HCT116 (cell line): ENCODE data around the gene WDR83. TPM values are rescaled to one million over a fixed set of nuclear protein-coding genes. Genes with fewer than 3 reads are reported as not detected.

Source experiments
- ATAC-seq: fragments of 200-7000 bp; cut with Tn5 transposase; 2 replicates; pipeline ENCODE4 v1.9.1; 2020; ENCODE audit warnings: mild to moderate bottlenecking, moderate library complexity
- BruUV-seq: library from RNA; stranded (reverse); fragments of 400-500 nt; replicated peaks from 2 replicates; lab custom pipeline; 2021; lab: Mats Ljungman, UMichigan
- CTCF ChIA-PET: fragments of 300-600 bp; sonication (Branson Sonifier 250); formaldehyde crosslinking; loops from one replicate; lab custom pipeline; 2021; ENCODE audit warnings: antibody characterized with exemption; lab: Charles Lee
- POLR2A ChIA-PET: fragments of 300-600, 350-600 bp; sonication (Branson Sonifier 250); formaldehyde crosslinking; loops from one replicate; lab custom pipeline; 2021; ENCODE audit warnings: antibody characterized with exemption; lab: Charles Lee
- RAD21 ChIA-PET, 2 experiments: fragments of 300-600 bp; sonication (Branson Sonifier 250); formaldehyde crosslinking; loops; one replicate each; lab custom pipeline; 2023; ENCODE audit warnings: low total read pairs in 2 of 2; ENCODE audit not compliant: uncharacterized antibody in 2 of 2, unreplicated experiment in 2 of 2, low non-redundant PET in 1 of 2; lab: Charles Lee
- DNase-seq: peaks from one replicate; pipeline ENCODE4 v3.0.0-alpha.2; 2010; ENCODE audit warnings: low read depth, low spot score
- H2AFZ ChIP-seq: fragments of 200-600 bp; shearing (Covaris generic), sonication (generic); 2 replicates; pipeline ENCODE4 v1.6.1; 2017; ENCODE audit warnings: low read depth, mixed run types, mixed read lengths, antibody characterized with exemption, low read length; ENCODE audit not compliant: poor library complexity, severe bottlenecking
- H3K27ac ChIP-seq: 2 replicates; pipeline ENCODE4 v1.5.1; 2012; ENCODE audit warnings: low read depth, low read length
- H3K27me3 ChIP-seq: fragments of 200-600 bp; sonication (generic); 2 replicates; pipeline ENCODE4 v1.6.1; 2016; ENCODE audit warnings: mixed run types, low read length, mixed read lengths; ENCODE audit not compliant: insufficient read depth
- H3K36me3 ChIP-seq, 2 experiments: fragments of 200-500 bp in 1 of 2; fragments of 200-600 bp in 1 of 2; sonication (Bioruptor generic) in 1 of 2; sonication (generic) in 1 of 2; 2 replicates each; pipeline versions ENCODE4 v1.5.1 to v1.6.1; 2014 to 2016; ENCODE audit warnings: low read length in 2 of 2, inconsistent platforms in 1 of 2, mixed read lengths in 1 of 2, mixed run types in 1 of 2; ENCODE audit not compliant: insufficient read depth in 2 of 2, control insufficient read depth in 1 of 2
- H3K4me1 ChIP-seq, 2 experiments: fragments of 200-600 bp in 1 of 2; sonication (generic) in 1 of 2; 2 replicates each; pipeline versions ENCODE4 v1.5.1 to v1.6.1; 2012 to 2017; ENCODE audit warnings: low read length in 2 of 2, inconsistent platforms in 1 of 2, mild to moderate bottlenecking in 1 of 2, mixed read lengths in 1 of 2, mixed run types in 1 of 2, moderate library complexity in 1 of 2; ENCODE audit not compliant: insufficient read depth in 2 of 2, control insufficient read depth in 1 of 2
- H3K4me2 ChIP-seq: fragments of 200-600 bp; sonication (generic); 2 replicates; pipeline ENCODE4 v1.6.1; 2017; ENCODE audit warnings: mixed run types, low read length, mixed read lengths
- H3K4me3 ChIP-seq, 2 experiments: fragments of 200-600 bp in 1 of 2; sonication (generic) in 1 of 2; replicated peaks in 1 of 2; 2 replicates each; pipeline ENCODE4 v1.5.1; 2011 to 2016; ENCODE audit warnings: low read length in 2 of 2, control low read depth in 1 of 2, low read depth in 1 of 2, mild to moderate bottlenecking in 1 of 2, mixed read lengths in 1 of 2, mixed run types in 1 of 2
- H3K79me2 ChIP-seq: fragments of 200-600 bp; sonication (generic); 2 replicates; pipeline ENCODE4 v1.6.1; 2017; ENCODE audit warnings: mild to moderate bottlenecking, mixed run types, low read length, moderate library complexity, mixed read lengths; ENCODE audit not compliant: insufficient read depth
- H3K9ac ChIP-seq: fragments of 200-600 bp; sonication (generic); 2 replicates; pipeline ENCODE4 v1.6.1; 2016; ENCODE audit warnings: low read length, mixed read lengths
- H3K9me2 ChIP-seq: fragments of 200-600 bp; sonication (generic), shearing (Covaris generic); 2 replicates; pipeline ENCODE4 v1.6.1; 2017; ENCODE audit warnings: mixed run types, mild to moderate bottlenecking, moderate library complexity; ENCODE audit not compliant: insufficient read depth
- H3K9me3 ChIP-seq, 2 experiments: fragments of 200-500 bp in 1 of 2; fragments of 200-600 bp in 1 of 2; sonication (Bioruptor generic) in 1 of 2; sonication (generic) in 1 of 2; 2 replicates each; pipeline ENCODE4 v1.6.1; 2014 to 2017; ENCODE audit warnings: low read length in 2 of 2, mixed read lengths in 2 of 2, inconsistent platforms in 1 of 2, low read depth in 1 of 2, mild to moderate bottlenecking in 1 of 2, mixed run types in 1 of 2, moderate library complexity in 1 of 2; ENCODE audit not compliant: control insufficient read depth in 1 of 2, insufficient read depth in 1 of 2
- H4K20me1 ChIP-seq: fragments of 200-600 bp; sonication (generic), shearing (Covaris generic); 2 replicates; pipeline ENCODE4 v1.6.1; 2017; ENCODE audit warnings: mixed run types, mild to moderate bottlenecking, moderate library complexity; ENCODE audit not compliant: insufficient read depth
- EZH2 ChIP-seq: fragments of 200-600 bp; sonication (generic); IDR thresholded peaks from 2 replicates; pipeline ENCODE4 v1.6.1; 2017; ENCODE audit warnings: antibody characterized with exemption, mixed run types
- EZH2phosphoT487 ChIP-seq: fragments of 200-600 bp; IDR thresholded peaks from 2 replicates; pipeline ENCODE4 v1.6.1; 2018; ENCODE audit warnings: antibody characterized with exemption, borderline replicate concordance
- FOSL1 ChIP-seq: IDR thresholded peaks from 2 replicates; pipeline ENCODE4 v1.6.1; 2012; ENCODE audit warnings: low read depth
- POLR2AphosphoS5 ChIP-seq: IDR thresholded peaks from 2 replicates; pipeline ENCODE4 v1.6.1; 2011; ENCODE audit warnings: mild to moderate bottlenecking, low read depth, low read length, moderate library complexity
- TCF7L2 ChIP-seq: IDR thresholded peaks from 2 replicates; pipeline ENCODE4 v1.7.0; 2011; ENCODE audit warnings: borderline replicate concordance, inconsistent platforms; ENCODE audit not compliant: insufficient read depth, insufficient read length; ENCODE audit errors: extremely low read depth
- ZNF274 ChIP-seq: fragments of 200-500 bp; sonication (Bioruptor generic); IDR thresholded peaks from 2 replicates; pipeline ENCODE4 v1.6.1; 2014; ENCODE audit warnings: mild to moderate bottlenecking, low read depth, low read length, inconsistent platforms
- intact Hi-C: fragments of 100-400 bp; cut with micrococcal nuclease; formaldehyde crosslinking; loops from 2 replicates; pipeline ENCODE4 v1.10.0; 2022
- total RNA-seq: library from RNA; stranded (reverse); gene quantifications from one replicate; pipeline ENCODE4 v1.2.1, GENCODE V29; 2021; ENCODE audit not compliant: unreplicated experiment
- TF ChIP-seq, protein P1 (sequence below): IDR thresholded peaks from 2 replicates; pipeline ENCODE4 v1.6.1; 2011; ENCODE audit warnings: mild to moderate bottlenecking, low read length, moderate library complexity; ENCODE audit not compliant: insufficient replicate concordance; ENCODE audit errors: extremely low read depth
- TF ChIP-seq, protein P2 (sequence below): IDR thresholded peaks from 2 replicates; pipeline ENCODE4 v1.6.1; 2012; ENCODE audit warnings: low read depth
- TF ChIP-seq, protein P3 (sequence below): IDR thresholded peaks from 2 replicates; pipeline ENCODE4 v1.6.1; 2012
- TF ChIP-seq, protein P4 (sequence below): IDR thresholded peaks from 2 replicates; pipeline ENCODE4 v1.6.1; 2012

Gene WDR83
- total RNA-seq, 1 experiment from 2014 or later = 20.1 TPM

DNA sequence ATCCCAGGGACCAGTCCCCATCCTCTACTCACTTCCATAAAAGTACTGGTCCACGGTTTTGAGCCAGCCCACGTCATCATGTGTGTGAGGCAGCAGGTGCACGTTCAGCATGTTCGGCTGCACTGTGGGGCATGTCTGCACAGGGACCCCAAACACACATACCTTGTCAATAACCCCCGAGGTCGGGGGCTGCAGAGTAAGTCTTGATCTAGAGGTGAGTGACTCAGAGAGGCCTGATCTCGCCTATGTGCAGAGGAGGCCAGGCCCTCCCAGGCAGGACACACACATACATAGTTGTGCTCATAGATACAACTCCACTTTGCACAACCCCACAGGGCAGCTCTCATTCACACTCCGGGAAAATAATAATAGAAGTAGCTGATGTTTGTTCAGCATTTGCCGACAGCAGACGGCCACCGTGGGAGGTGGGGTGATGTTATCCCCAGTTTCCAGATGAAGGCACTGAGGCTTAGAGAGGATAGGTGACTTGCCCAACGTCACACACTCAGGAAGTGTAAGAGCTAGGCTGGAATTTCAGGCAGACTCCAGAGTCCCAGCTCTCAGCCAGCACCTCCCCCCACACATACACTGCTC lies 839 bp upstream of the WDR83 start:
- Histone ChIP-seq H3K4me1 (peaks cover 19 to 36% of the 10 kb centered on the region in 2 experiments), H3K9me2 (no peaks in the 10 kb centered on the region), H3K27me3 (no peaks in the 10 kb centered on the region), H3K4me2 (peak overlapping the region; percentile 92), H3K36me3 (peaks cover 0 to 10% of the 10 kb centered on the region in 2 experiments; a peak in 2 of 4 replicates), H3K27ac (peak overlapping the region; percentile 58), H4K20me1 (no peaks in the 10 kb centered on the region), H3K79me2 (peaks cover 25% of the 10 kb centered on the region; the same call in 1 of the 2 replicates), H3K4me3 (peak overlapping the region; percentile 61 to 84), H3K9ac (peak overlapping the region; percentile 76), H2AFZ (no peak overlapping the region), H3K9me3 (no peaks in the 10 kb centered on the region)
- no peak for ATAC-seq
- TF ChIP-seq, protein P1, sequence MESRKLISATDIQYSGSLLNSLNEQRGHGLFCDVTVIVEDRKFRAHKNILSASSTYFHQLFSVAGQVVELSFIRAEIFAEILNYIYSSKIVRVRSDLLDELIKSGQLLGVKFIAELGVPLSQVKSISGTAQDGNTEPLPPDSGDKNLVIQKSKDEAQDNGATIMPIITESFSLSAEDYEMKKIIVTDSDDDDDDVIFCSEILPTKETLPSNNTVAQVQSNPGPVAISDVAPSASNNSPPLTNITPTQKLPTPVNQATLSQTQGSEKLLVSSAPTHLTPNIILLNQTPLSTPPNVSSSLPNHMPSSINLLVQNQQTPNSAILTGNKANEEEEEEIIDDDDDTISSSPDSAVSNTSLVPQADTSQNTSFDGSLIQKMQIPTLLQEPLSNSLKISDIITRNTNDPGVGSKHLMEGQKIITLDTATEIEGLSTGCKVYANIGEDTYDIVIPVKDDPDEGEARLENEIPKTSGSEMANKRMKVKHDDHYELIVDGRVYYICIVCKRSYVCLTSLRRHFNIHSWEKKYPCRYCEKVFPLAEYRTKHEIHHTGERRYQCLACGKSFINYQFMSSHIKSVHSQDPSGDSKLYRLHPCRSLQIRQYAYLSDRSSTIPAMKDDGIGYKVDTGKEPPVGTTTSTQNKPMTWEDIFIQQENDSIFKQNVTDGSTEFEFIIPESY = no peak
- TF ChIP-seq, protein P2, sequence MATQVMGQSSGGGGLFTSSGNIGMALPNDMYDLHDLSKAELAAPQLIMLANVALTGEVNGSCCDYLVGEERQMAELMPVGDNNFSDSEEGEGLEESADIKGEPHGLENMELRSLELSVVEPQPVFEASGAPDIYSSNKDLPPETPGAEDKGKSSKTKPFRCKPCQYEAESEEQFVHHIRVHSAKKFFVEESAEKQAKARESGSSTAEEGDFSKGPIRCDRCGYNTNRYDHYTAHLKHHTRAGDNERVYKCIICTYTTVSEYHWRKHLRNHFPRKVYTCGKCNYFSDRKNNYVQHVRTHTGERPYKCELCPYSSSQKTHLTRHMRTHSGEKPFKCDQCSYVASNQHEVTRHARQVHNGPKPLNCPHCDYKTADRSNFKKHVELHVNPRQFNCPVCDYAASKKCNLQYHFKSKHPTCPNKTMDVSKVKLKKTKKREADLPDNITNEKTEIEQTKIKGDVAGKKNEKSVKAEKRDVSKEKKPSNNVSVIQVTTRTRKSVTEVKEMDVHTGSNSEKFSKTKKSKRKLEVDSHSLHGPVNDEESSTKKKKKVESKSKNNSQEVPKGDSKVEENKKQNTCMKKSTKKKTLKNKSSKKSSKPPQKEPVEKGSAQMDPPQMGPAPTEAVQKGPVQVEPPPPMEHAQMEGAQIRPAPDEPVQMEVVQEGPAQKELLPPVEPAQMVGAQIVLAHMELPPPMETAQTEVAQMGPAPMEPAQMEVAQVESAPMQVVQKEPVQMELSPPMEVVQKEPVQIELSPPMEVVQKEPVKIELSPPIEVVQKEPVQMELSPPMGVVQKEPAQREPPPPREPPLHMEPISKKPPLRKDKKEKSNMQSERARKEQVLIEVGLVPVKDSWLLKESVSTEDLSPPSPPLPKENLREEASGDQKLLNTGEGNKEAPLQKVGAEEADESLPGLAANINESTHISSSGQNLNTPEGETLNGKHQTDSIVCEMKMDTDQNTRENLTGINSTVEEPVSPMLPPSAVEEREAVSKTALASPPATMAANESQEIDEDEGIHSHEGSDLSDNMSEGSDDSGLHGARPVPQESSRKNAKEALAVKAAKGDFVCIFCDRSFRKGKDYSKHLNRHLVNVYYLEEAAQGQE = no peak
- TF ChIP-seq TCF7L2 (no peak), EZH2phosphoT487 (no peak), ZNF274 (no peak), POLR2AphosphoS5 (no peak), EZH2 (no peak), FOSL1 (no peak)
- TF ChIP-seq, protein P3, sequence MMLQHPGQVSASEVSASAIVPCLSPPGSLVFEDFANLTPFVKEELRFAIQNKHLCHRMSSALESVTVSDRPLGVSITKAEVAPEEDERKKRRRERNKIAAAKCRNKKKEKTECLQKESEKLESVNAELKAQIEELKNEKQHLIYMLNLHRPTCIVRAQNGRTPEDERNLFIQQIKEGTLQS = no peak
- TF ChIP-seq, protein P4, sequence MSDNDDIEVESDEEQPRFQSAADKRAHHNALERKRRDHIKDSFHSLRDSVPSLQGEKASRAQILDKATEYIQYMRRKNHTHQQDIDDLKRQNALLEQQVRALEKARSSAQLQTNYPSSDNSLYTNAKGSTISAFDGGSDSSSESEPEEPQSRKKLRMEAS = no peak
- ChIA-PET CTCF (interaction anchor here (1.2 kb wide), 1 partner anchor 55 kb away, joined by 3 read pairs; no protein-coding TSS in a partner anchor), RAD21 (no interaction called here), POLR2A (no interaction called here)
- intact Hi-C loops = loop anchor here (5.0 to 10.0 kb wide), 2 partner anchors 53 to 741 kb away; partner anchors contain the start of genes ZNF490, ZNF700 and ZNF791
- no TSS peak for BruUV-seq
- no peak for DNase-seq
